OCI-LY3 (cell line): ENCODE results near the gene DNASE1L3.

Experiments used
- CTCF ChIP-seq: fragments of 200-600, 300-600 bp; sonication (generic); IDR thresholded peaks from 2 replicates; pipeline ENCODE4 v1.5.1; 2014; ENCODE audit warnings: antibody characterized with exemption, low read length, low read depth
- EZH2phosphoT487 ChIP-seq: fragments of 200-600 bp; shearing (Covaris generic); IDR thresholded peaks from 2 replicates; pipeline ENCODE4 v1.6.1; 2018; ENCODE audit warnings: antibody characterized with exemption, mixed run types, low read depth

- no peak for TF ChIP-seq CTCF
- no peak for TF ChIP-seq EZH2phosphoT487
Observed at GRCh38 chr3:58203541-58203940, 7.2 kb downstream of the DNASE1L3 start.
